ENCODE results near the gene ESRRA. TPM values are rescaled to one million over a fixed set of nuclear protein-coding genes. Genes with fewer than 3 reads are reported as not detected.

Gene ESRRA
- total and polyA plus RNA-seq, 2 of the 13 experiments (the other 11 are each of a cell fraction or from before 2014, with no cell fraction given) = 18.1 to 36.3 TPM

GRCh38 chr11:64304316-64305072 lies 830 bp upstream of the ESRRA start (continued):
- TF ChIP-seq TEAD2 (CRISPR knock-in tag; IDR thresholded peaks at IDR 0.05) (no peak), STAT5B (CRISPR knock-in tag; IDR thresholded peaks at IDR 0.05) (no peak), RBAK (CRISPR knock-in tag; IDR thresholded peaks at IDR 0.05) (no peak), ZNF639 (CRISPR knock-in tag; conservative IDR thresholded peaks at IDR 0.05) (no peak; the same call in 1 of the 2 replicates), PPARG (CRISPR knock-in tag; conservative IDR thresholded peaks at IDR 0.05) (no peak), MEIS2 (CRISPR knock-in tag; IDR thresholded peaks at IDR 0.05) (0 out of 2 replicates have a peak, but pooled peaks have one; percentile 21), KAT2B (IDR thresholded peaks at IDR 0.05; ENCODE audit: borderline replicate concordance, low read depth, low read length) (no peak), HOXD1 (CRISPR knock-in tag; IDR thresholded peaks at IDR 0.05) (no peak), ZFP1 (CRISPR knock-in tag; IDR thresholded peaks at IDR 0.05) (no peak), DNMT1 (CRISPR knock-in tag; IDR thresholded peaks at IDR 0.05) (no peak), SIN3B (IDR thresholded peaks at IDR 0.05; ENCODE audit: low read length) (no peak), JUN (CRISPR knock-in tag; IDR thresholded peaks at IDR 0.05) (no peak), HNRNPK (IDR thresholded peaks at IDR 0.05; ENCODE audit: low read depth, low read length, poor library complexity, severe bottlenecking) (no peak), LBX2 (CRISPR knock-in tag; IDR thresholded peaks at IDR 0.05; ENCODE audit: borderline replicate concordance) (no peak), NR1H2 (CRISPR knock-in tag; IDR thresholded peaks at IDR 0.05; ENCODE audit: borderline replicate concordance, low read depth) (no peak), ZNF703 (CRISPR knock-in tag; IDR thresholded peaks at IDR 0.05; ENCODE audit: borderline replicate concordance) (no peak), GFI1 (CRISPR knock-in tag; IDR thresholded peaks at IDR 0.05; ENCODE audit: borderline replicate concordance) (no peak), MTA3 (CRISPR knock-in tag; IDR thresholded peaks at IDR 0.05) (no peak), ZBTB20 (CRISPR knock-in tag; IDR thresholded peaks at IDR 0.05; ENCODE audit: borderline replicate concordance, low read depth) (no peak), MYPOP (CRISPR knock-in tag; IDR thresholded peaks at IDR 0.05) (no peak), HNF1A (IDR thresholded peaks at IDR 0.05; ENCODE audit: low read depth) (no peak), HNF1A (CRISPR knock-in tag; IDR thresholded peaks at IDR 0.05; ENCODE audit: borderline replicate concordance) (no peak), REXO4 (CRISPR knock-in tag; IDR thresholded peaks at IDR 0.05; ENCODE audit: borderline replicate concordance) (no peak)
